Hematopoietic multipotent progenitor cell treated with erythropoietin and hydrocortisone succinate and interleukin-3 and kit ligand, for 17 days (in vitro differentiated cells): Measurements from ENCODE around the gene MTR.

ENCODE experiments used
- DNase-seq: peaks from one replicate; pipeline ENCODE4 v3.0.0-alpha.2; 2015; ENCODE audit warnings: low spot score

MTR gene

DNA sequence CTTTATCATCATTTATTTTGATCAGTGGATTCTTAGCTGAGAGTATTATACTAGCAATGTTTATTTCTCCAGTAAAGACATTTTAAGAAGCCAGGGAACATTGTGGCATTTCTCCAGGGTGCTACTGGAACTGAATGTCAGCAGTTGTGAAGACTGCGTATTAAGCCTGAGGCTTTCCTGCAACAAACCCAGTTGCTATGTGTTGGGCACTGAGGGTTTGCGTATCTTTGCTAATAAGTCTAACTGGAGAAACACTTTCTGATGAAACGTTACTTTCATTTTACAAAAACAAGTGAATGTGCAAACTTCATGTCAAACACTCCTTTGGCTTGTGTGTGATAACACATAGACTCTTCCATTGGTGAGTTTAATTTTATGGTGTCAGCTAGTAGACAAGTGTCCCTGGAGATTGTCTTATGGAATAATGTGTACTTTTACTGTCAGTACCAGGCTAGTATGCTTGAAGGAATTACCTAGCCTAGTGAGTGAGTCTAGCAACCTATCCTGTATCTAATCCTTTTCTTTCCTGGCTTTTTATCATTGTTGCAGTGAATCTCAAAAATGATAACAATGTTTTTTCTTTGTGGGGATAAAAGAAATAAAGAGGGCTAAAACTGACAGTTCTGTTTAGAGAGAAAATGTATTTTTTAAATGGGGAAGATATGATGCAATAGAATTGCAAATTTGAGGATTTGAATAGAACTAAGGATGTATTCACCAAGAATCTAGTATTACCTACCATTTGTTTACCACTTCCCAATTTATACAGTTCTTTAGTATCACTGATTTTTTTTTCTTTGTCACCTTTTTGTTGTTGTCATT is 70.1 kb downstream of the MTR start:
- DNase-seq: no peak

DNA sequence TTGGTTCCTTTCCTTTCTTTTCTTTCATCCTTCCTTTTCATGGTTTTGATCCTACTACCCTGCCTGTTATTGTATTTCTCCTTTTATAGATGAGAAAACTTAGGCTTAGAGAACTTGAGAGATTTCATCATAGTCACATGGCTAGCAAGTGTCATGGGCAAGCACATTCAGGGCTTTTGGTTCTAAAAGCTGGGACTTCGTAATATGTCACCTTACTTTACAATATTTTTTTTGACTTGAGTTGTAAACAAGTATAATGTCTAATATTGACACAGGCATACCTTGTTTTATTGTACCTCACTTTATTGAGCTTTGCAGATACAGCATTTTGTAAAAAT is 70.7 kb downstream of the MTR start:
- no peak for DNase-seq

DNA sequence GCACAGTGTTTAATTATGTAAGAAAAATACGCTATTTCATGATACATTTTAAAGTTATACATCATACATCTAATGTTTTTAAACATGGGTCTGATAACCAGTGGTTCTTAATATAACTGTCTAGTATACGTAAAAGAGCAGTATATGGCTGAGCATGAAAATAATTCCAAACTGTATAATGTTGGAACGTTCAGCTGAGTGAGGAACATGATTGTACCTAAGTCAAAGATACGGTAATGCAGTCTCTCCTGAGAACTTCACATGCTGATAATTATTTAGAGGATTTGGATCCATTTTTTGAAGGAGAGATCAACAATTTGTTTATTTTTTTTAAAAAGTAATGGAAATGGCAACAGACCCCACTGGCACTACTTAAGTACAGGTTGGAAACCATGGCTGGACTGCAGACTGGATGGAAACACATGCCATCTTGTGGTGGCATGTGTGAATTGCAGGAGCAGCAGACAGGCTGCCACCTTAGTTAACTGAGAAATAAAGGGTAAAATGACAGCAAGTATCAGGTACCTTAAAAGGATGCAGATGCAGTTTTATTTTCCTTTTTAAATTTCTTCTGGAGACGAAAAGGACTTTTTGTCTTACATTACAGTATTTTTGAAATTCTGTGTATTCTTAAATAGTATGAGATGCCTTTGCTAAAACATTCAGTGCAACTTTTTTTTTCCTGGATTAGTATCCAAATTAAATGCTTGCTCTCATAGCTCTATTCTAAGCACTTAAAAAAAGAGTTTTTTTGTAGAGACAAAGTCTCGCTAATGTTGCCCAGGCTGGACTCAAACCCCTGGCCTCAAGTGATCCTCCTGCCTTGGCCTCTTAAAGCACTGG is 73.8 kb downstream of the MTR start:
- peak; percentile 74 for DNase-seq

DNA sequence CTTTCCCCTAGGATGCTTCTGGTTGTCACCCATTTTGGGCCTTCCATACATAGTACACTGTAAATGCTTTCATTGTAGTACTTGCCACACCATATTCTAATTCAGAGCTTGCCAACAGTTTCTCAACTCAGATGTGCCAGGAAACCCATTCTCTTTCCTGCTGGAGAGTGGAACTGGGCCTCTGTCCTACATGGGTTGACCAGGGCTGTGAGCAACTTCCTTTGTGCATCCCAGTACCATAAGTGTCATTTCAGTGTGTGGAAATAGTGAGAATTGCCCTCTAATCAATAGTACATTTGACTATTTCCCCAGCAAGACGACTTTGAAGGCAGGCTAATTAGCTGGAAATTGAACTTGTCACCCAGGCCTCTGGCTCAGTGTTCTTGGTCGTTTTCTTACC is 74.8 kb downstream of the MTR start:
- no peak for DNase-seq

DNA sequence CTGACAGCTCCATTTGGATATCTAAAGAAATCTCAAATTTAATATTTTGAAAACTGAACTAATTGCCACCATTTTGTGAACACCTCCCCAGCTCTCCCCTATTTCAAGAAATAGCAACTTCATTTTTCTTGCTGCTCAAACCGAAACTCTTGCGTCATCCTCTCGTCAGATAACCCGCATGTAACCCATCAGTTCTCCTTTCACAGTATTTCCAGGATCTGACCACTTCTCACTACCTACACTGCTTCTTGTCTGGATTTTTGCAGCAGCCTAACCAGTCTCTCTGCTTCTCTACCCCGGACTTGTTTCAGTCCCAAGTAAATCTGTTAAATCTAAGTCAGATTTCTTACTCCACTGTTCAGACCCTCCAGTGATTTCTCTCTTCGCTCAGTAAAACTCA is 75.6 kb downstream of the MTR start:
- DNase-seq: no peak

DNA sequence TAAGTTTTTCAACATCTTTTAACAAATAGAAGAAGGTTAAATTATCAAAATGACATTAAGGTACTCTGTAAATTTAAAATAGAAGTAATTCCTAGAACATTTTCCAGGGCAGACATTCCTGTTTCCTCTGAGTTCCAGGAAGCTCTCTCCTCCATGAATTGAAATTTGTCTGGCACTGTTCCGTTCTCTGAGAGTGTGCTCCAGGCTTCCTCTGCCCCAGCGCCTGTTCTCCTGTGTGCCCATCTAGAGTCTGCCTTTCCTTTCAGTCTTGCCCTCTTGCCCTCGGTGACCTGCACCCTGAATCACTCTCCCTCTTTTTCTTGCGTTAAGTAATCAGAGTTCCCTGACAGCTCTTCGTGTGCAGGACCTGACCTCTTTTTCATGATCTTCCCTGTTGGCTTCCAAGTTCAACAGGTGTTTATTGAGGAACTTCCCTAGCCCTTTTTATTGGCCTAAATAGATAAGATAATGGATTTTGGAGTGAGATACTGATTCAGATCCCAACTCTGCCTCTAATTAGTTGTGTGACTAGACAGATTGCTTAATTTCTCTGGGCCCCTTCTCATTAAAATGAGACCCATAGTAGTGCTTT is 77.1 kb downstream of the MTR start:
- no peak for DNase-seq

DNA sequence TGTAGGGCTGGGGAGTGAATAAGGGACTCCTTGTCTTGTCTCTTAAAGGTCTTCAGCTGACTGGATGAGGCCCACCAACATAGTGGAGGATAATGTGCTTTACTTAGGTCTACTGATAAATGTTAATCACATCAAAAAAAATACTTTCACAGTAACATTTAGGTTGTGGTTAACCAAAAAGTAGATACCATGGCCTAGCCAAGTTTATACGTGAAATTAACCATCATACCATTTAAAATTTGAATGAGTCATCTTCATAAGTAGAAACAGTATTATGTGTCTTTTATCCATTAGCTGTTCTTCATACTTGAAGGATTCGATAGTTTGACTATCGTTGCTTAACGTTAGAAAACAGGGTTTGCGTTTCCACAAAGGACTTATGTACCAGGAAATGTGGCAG is 80.9 kb downstream of the MTR start:
- DNase-seq: no peak

DNA sequence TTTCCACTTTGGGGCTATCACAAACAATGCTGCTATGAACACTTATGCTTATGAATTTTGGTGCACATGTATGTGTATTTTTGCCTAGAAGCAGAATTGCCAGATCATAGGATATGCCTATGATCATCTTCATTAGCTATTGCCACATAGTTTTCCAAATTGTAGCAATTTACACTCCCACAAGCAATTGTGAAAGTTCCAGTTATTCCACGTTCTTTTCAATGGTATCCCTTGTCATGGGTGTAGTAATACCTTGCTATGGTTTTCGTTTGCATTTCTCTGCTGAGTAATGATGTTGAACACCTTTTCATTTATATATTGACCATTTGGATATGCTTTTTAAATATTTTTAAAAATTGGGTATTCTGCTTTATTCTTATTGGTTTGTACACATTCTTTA is 82.6 kb downstream of the MTR start:
- DNase-seq: no peak

DNA sequence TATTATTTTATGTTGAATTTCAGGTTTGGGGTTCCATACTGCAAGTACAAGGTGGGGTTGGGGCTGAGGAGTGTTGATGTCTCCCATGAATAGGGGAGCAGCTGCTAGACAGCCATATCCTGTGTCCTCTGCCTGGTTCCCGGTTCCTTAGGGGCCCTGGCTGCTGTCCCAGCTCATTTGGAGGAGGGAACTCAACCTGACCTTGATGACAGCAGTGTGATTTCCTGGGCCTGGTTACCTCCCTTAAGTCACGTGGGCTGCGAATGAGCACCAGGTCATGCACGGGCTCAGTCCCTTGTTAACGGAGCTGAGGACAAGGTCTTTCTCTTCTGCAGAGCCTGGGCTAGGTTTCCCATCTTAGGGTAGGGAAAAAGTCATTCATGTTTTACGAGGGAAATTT is 85.1 kb downstream of the MTR start:
- no peak for DNase-seq

DNA sequence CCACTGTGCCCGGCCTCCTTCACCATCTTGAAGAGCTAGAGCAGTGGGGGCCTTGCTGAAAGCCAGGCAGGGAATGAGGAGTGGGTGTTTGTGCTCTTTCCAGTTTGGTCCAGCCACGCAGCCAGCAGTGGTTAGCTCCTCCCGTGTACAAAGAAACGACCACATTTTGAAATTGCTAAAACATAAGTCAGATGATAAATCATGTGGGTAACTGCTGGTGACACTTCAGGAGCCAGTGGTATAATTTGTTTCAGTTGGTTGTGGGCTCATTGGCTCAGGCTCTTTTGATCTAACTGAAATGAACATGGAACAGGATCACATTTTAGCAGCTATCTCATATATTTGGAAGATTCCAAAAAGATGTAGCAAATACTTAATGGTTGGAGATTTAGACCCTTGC is 87.6 kb downstream of the MTR start:
- no peak for DNase-seq

DNA sequence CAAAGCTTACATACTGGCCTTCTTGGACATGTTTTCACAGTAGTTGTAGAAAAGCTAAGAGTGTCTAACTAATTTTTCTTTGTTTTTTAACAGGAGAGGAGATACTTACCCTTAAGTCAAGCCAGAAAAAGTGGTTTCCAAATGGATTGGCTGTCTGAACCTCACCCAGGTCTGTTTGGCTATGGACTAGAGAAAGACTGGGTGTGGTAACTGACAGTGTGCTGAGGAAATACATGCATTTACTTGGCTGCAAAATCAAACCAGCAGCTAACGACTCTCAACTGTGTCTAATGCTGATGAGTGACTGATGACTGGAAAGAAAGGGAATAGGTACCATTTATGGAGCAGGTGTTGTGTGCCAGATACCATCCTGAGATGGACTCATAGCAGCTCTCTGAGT is 91.1 kb downstream of the MTR start:
- DNase-seq: no peak

DNA sequence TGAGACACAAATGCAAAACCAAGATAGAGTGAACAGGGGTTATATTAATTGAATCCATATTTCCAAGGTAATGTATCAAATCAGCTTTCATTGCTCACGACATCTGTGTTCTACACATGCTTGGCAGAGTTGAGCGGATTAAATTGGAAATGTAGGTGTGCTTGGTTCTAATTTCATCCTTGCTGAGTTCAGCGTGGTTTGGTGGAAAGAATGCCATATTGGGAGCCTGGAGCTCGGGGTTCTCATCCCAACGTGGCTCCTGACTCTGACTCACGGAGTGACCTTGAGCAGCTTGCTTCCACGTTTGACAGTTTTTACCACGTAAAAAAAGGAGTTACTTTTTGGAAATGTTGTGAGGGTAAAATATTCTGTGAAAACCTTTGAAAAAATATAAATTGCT is 92.0 kb downstream of the MTR start:
- DNase-seq: no peak

DNA sequence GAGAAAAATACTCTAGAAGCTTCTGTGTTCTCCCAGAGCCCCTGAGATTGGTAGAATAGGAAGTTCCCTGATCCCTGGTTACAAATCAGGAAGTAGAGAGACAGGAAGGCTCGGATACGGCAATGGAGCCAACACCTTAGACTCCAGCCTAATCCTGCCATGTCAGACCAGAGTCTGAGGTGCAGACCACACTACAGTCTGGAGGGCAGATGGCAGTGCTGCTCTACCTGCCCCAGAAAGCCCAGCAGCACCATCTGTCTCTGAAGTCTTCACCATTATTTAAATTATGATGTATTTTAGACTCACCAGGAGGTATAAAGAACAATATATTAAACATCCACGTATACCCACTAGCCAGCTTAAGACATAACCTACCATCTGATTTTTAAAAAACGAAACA is 93.0 kb downstream of the MTR start:
- DNase-seq: no peak

DNA sequence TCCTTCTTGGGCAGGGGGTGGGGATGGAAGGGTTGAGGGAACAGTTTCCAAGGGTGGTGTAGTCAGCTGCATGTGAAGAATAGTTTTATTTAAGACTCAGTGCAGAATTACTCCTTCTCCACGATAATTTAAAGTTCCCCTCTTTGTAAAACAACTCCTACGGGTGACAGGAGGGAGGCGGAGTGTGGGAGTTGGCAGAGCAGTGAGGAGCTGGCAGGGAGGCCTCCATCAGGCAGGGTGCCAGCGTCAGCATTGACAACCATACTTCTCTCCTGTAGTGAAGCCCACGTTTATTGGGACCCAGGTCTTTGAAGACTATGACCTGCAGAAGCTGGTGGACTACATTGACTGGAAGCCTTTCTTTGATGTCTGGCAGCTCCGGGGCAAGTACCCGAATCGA is 93.8 kb downstream of the MTR start:
- DNase-seq: no peak

DNA sequence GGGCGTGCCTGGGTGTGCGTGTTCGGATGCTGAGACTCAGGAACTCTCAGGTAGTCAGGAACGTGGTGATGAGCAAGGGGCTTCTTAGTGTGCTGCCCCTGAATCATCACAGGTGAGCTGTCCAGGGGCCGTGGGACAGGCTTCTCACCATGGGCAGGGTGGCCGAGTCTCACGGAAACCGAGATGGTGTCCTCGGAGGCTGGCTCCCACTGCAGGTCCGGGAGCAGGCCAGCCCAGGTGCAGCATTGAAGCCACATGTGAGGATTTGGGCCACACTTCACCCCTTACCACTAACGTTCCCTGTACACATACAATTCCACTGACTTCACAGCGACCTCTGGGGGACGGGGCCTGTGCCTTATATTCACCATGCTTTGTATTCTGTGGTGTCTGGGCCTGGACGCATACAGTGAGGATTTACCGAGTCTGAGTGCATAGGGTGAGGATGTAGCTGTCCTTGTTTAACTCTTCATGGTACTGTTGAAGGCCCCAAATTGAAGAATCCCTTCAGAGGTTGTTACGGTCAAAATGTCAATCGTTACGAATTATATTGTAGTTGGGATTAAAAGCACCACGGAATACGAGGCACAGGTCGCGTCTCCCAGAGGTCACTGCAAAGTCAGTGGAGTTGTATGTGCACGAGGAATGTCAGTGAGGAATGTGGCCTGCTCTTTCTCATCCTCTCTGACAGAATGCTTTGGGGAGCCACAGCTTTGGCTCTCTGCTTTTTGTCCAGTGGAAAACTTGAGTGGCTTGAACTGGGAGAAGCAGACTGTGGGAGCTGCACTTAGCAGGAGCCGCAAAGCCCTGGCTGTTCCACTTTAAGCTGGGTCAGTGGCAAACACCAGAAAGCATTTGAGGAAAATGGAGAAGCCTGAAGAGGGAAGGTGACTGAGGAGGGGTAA is 95.3 kb downstream of the MTR start:
- DNase-seq: no peak

DNA sequence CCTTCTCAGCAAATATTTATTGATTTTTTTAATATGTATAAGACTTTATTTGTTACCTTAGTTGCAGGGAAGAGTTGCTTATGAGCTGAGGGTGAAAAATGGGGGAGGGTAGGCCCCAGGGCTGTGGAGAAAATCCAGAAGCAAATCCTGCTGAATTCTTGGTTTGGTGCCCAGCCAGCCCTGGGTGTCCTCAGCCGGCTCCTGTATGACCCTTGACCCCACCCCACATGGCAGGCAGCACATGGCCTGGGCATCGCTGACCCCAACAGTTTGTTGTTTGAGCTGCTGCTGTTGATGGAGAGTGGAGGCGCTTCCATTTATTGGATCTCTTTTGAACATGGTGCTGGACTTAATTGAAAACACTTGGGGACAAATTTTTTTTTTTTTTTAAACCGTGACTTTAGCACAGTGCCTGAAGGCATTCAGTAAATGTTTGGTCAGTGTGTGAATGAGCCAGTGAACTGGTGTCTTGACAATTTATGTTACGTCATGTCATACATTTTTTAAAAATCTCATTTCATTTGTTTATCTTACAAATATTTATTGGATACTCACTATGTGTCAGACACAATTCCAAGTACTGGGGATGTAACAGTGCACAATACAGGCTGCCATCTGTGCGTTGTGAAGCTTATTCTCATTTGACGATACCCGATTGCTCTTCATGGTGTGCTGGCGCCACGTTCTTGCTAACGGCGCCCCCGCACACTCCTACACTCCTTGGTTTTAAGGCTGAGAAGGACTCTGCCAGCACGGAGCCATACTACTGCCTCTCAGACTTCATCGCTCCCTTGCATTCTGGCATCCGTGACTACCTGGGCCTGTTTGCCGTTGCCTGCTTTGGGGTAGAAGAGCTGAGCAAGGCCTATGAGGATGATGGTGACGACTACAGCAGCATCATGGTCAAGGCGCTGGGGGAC is 98.8 kb downstream of the MTR start:
- no peak for DNase-seq

DNA sequence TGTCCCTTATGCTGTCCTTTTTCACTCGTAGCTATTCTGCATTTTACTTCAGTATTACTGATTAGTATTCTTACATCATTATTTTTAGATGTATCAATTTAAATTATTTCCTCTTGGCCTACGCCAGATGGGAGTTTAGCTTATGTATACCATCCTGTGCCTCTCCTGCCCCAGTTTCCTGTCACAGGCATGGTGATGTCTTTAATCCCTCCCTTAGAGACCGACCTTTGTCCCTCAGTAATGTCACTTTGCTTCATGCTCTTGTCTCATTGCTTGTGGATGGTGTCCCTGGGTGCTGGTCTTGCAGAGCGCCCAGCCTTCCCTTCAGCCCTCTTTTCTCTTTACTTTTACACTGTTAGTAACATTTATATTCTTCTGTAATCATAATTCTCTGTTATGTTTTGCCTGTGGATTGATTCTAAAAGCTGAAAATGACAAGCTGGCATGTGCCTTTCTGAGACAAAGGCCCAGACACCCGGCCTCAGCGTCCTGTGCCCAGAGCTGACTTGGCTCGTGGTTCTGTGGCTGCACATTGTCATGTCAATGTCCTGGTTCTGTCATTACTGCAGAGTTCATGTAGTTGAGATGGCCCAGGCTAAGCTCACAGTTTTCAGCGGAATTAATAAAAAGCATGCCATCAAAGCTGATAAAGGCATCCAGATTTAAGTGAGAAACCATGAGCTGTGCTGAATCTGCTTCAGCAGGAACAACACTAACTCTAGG is 100.7 kb downstream of the MTR start:
- DNase-seq: no peak

DNA sequence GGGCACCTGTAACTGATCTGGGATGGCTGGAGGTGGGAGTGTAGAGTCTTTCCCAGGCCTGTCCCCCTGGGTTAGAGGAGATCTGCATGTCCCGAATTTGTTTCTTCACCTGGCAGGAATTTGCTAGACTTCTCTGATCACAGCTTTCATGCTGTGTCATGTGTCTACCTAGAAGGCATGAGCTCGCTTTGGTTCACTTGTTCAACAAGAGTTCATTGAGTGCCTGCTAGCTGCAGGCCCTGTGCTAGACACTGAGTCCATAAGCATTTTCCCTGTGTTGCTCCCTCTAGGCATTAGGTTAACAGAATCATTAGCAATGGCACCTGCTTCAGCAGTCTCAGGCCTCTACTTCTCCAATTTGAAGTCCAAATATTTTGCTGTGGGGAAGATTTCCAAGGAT is 101.6 kb downstream of the MTR start:
- DNase-seq: no peak

DNA sequence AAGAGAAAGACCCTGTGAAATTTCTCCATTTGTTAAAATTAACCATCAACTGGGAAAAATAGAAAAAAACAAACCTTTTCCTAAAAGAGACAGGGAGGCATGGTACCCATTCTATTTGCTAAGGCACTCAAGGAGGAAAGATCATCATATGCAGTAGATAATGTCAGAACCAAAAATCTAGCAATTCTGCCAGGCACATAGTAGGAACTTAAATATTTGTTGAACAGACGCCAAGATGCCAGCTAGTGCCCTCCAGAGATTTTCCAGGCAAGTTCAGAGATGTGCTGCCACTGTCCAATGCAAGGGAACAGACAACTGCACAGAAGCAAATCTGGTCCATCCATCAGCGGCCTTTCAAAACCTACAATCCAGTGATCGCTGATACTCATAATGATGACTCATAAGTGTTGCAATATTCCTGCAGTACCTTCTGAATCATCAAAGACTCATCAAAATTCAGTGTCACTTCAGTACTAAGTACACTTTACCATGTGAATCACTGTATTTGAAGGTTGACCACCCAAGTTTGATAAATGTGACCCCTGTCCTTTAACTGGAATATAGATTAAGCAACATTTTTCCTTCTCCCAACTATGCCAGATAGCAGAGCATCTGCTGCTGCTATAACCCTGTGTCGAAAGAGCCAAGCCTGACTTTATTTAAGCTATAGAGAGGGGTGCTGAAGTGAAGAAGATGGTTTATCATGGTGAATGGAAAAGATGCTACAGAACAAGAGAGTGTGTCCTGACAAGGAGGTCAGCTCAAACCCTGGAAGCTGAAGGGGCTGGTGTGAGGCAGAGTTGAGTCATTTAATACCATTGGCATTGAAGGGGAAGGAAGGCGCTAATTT is 110.0 kb downstream of the MTR start:
- no peak for DNase-seq

DNA sequence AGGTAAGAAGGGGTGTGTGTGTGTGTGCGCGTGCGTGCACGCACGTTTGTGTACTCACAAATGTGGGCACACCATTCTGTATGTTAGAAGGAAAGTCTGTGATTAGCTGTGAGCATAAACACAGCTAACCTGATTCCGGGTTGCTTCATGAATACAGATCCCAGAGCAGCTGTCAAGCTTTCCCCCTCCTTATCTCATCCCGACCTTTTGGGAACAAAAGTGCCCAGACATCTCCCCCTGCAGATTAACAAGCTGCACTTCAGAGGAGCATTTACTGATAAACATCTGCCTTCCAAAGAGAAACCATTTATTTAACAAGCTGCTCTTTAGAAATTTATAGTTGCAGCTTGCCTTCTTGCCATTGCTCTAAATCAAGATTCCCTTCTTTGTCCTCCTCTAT is 112.1 kb downstream of the MTR start:
- no peak for DNase-seq
